ENCODE data around the gene ZNF497.

ZNF497 gene

GRCh38 chr19:58386576-58387337 lies 24.2 kb upstream of the ZNF497 start, which contains the start of gene RPS5:
Gene RPS5 (plus strand): TSS chr19:58387269. CDS start chr19:58388138, 869 bp downstream.
- H3K4me2 ChIP-seq (ENCODE audit: low read length): peak within 1 kb of the TSS; percentile 98
- H3K27me3 ChIP-seq (ENCODE audit: control insufficient read depth, low read length): no peaks in the 10 kb centered on the region
- H3K4me3 ChIP-seq (ENCODE audit: low read length): peak within 1 kb of the TSS; percentile 88
- no peak for TF ChIP-seq EZH2phosphoT487 (IDR thresholded peaks at IDR 0.05; ENCODE audit: borderline replicate concordance, low read length)
- H3K9me3 ChIP-seq (ENCODE audit: control insufficient read depth, insufficient read depth, low read length): no peaks in the 10 kb centered on the region
- H3K79me2 ChIP-seq (ENCODE audit: control insufficient read depth, low read length): peaks cover 69% of the 10 kb centered on the region
- peaks cover 13% of the 10 kb centered on the region for H3F3A ChIP-seq (ENCODE audit: control insufficient read depth, insufficient read depth)
- H3K36me3 ChIP-seq (ENCODE audit: control insufficient read depth, low read length): peaks cover 42% of the 10 kb centered on the region
- H3K27ac ChIP-seq (ENCODE audit: low read depth, low read length): peak within 1 kb of the TSS; percentile 82
- H3K4me1 ChIP-seq (ENCODE audit: control insufficient read depth, low read length): peaks cover 44% of the 10 kb centered on the region
- H4K20me1 ChIP-seq (ENCODE audit: control insufficient read depth, insufficient read depth, low read depth, low read length): peaks cover 14% of the 10 kb centered on the region
- no peaks in the 10 kb centered on the region for H3K9me2 ChIP-seq (replicated peaks; ENCODE audit: control insufficient read depth, low read length)

DNA sequence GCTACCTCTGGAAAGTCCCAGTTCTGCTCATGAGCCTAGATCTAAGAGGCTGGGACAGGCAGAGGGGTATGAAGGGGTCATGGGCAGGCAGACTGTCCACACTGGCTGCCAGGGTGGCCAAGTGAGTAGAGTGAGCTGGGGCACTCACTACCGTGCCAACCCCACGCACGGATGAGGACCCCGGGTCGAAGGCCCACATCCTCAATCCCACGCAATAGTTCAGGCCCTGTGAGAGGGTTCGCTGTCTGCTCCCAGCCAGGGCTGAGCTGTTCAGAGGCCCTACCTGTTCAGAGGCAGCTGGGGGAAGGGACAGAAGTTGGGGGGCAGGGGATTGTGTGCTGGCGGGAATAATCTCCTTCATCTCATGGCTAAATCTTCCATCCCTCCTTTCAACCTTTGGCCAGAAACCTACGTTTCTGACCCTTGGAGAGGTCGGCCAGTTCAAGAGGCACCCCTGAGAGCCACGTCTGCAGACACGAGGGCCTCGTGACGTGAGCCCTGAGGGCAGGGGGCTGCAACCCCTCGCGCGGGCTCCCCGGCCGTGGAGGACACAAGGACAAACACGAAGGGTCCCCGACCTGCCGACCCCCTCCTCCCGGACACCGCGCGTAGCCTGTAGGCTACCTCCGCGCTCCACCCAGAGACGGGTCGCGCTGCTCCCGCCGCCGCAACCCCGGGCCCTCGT lies 23.5 kb upstream of the ZNF497 start:
- peaks cover 35% of the 10 kb centered on the region for H3K36me3 ChIP-seq (ENCODE audit: control insufficient read depth, low read length)
- H3K4me3 ChIP-seq (ENCODE audit: low read length): peak overlapping the region; percentile 88
- peaks cover 69% of the 10 kb centered on the region for H3K79me2 ChIP-seq (ENCODE audit: control insufficient read depth, low read length)
- H3K4me2 ChIP-seq (ENCODE audit: low read length): peak overlapping the region; percentile 98
- peaks cover 11% of the 10 kb centered on the region for H3F3A ChIP-seq (ENCODE audit: control insufficient read depth, insufficient read depth)
- no peaks in the 10 kb centered on the region for H3K9me3 ChIP-seq (ENCODE audit: control insufficient read depth, insufficient read depth, low read length)
- no peaks in the 10 kb centered on the region for H3K9me2 ChIP-seq (replicated peaks; ENCODE audit: control insufficient read depth, low read length)
- peak overlapping the region; percentile 82 for H3K27ac ChIP-seq (ENCODE audit: low read depth, low read length)
- peaks cover 44% of the 10 kb centered on the region for H3K4me1 ChIP-seq (ENCODE audit: control insufficient read depth, low read length)
- peaks cover 14% of the 10 kb centered on the region for H4K20me1 ChIP-seq (ENCODE audit: control insufficient read depth, insufficient read depth, low read depth, low read length)
- TF ChIP-seq, protein P1, sequence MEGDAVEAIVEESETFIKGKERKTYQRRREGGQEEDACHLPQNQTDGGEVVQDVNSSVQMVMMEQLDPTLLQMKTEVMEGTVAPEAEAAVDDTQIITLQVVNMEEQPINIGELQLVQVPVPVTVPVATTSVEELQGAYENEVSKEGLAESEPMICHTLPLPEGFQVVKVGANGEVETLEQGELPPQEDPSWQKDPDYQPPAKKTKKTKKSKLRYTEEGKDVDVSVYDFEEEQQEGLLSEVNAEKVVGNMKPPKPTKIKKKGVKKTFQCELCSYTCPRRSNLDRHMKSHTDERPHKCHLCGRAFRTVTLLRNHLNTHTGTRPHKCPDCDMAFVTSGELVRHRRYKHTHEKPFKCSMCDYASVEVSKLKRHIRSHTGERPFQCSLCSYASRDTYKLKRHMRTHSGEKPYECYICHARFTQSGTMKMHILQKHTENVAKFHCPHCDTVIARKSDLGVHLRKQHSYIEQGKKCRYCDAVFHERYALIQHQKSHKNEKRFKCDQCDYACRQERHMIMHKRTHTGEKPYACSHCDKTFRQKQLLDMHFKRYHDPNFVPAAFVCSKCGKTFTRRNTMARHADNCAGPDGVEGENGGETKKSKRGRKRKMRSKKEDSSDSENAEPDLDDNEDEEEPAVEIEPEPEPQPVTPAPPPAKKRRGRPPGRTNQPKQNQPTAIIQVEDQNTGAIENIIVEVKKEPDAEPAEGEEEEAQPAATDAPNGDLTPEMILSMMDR (IDR thresholded peaks at IDR 0.05; ENCODE audit: low read depth, low read length, poor library complexity, severe bottlenecking): no peak
- no peak for TF ChIP-seq EZH2phosphoT487 (IDR thresholded peaks at IDR 0.05; ENCODE audit: borderline replicate concordance, low read length)
- no peaks in the 10 kb centered on the region for H3K27me3 ChIP-seq (ENCODE audit: control insufficient read depth, low read length)

DNA sequence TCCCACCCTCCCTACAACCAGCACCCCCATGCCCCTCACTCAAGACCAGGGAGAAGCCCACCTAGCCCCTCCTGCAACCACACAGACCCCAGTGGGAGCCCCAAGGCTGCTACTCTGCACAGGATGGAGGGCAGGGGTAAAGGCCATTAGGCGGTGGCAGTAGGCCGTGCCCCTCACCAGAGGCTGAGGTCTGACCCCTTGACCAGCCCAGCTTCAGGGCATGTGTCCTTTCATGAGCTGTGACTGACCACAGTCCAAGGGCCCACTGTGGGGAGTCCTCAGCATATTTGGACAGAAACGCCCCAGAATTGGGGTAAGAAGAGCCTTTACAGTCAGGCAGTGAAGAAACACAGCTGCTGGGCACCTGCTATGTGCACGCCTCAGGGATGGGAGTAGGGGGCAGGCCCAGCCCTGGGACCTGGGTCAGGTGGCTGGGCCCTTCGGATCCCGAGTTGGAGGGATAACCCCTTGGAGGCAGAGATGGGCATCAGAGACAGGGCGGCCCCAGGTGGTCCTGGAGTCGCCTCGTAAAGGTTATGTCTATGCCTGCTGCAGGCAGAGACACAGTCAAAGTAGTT lies 22.9 kb upstream of the ZNF497 start:
- Histone ChIP-seq H3K4me3 (ENCODE audit: low read length) (peak overlapping the region; percentile 88), H3F3A (ENCODE audit: control insufficient read depth, insufficient read depth) (peaks cover 5% of the 10 kb centered on the region), H3K79me2 (ENCODE audit: control insufficient read depth, low read length) (peaks cover 63% of the 10 kb centered on the region), H3K9me3 (ENCODE audit: control insufficient read depth, insufficient read depth, low read length) (no peaks in the 10 kb centered on the region), H3K27ac (ENCODE audit: low read depth, low read length) (peak overlapping the region; percentile 82), H3K27me3 (ENCODE audit: control insufficient read depth, low read length) (no peaks in the 10 kb centered on the region), H3K4me1 (ENCODE audit: control insufficient read depth, low read length) (peaks cover 44% of the 10 kb centered on the region), H3K9me2 (replicated peaks; ENCODE audit: control insufficient read depth, low read length) (no peaks in the 10 kb centered on the region), H3K4me2 (ENCODE audit: low read length) (peak overlapping the region; percentile 98), H4K20me1 (ENCODE audit: control insufficient read depth, insufficient read depth, low read depth, low read length) (peaks cover 10% of the 10 kb centered on the region), H3K36me3 (ENCODE audit: control insufficient read depth, low read length) (peaks cover 28% of the 10 kb centered on the region)
- TF ChIP-seq, protein P1 (IDR thresholded peaks at IDR 0.05; ENCODE audit: low read depth, low read length, poor library complexity, severe bottlenecking): no peak
- TF ChIP-seq EZH2phosphoT487 (IDR thresholded peaks at IDR 0.05; ENCODE audit: borderline replicate concordance, low read length): no peak
